IMR-90 (cell line): ENCODE data around the gene SH3RF2. TPM values are rescaled to one million over a fixed set of nuclear protein-coding genes. Genes with fewer than 3 reads are reported as not detected.

Experiments
- ATAC-seq: fragments of 200-7000 bp; cut with Tn5 transposase; 2 replicates; pipeline ENCODE4 v1.9.1; 2020; ENCODE audit warnings: low read depth, mild to moderate bottlenecking, moderate library complexity
- BruUV-seq: library from RNA; stranded (reverse); fragments of 400-500 nt; replicated peaks from 2 replicates; lab custom pipeline; 2021; lab: Mats Ljungman, UMichigan
- CTCF ChIA-PET: fragments of 300-600 bp; formaldehyde crosslinking; extraction: SDS; loops from one replicate; lab custom pipeline; 2021; ENCODE audit warnings: antibody characterized with exemption; lab: Yijun Ruan, JAX
- POLR2A ChIA-PET: fragments of 300-600 bp; sonication (Branson Sonifier 250); formaldehyde crosslinking; loops from one replicate; lab custom pipeline; 2022; ENCODE audit warnings: antibody characterized with exemption; ENCODE audit not compliant: unreplicated experiment; lab: Charles Lee
- DNase-seq: peaks from one replicate; pipeline ENCODE4 v3.0.0; 2013
- H2AFZ ChIP-seq: replicated peaks from 2 replicates; pipeline ENCODE3; 2013; ENCODE audit warnings: low read length, mild to moderate bottlenecking; ENCODE audit not compliant: poor library complexity
- H2AK5ac ChIP-seq: 2 replicates; pipeline ENCODE4 v1.6.1; 2013; ENCODE audit warnings: low read depth, low read length, inconsistent platforms
- H2AK9ac ChIP-seq: replicated peaks from 2 replicates; pipeline ENCODE3; 2013; ENCODE audit warnings: mild to moderate bottlenecking, low read depth, low read length, moderate library complexity; ENCODE audit not compliant: poor library complexity
- H2BK120ac ChIP-seq: 2 replicates; pipeline ENCODE4 v1.6.1; 2013; ENCODE audit warnings: low read depth, low read length, inconsistent platforms
- H2BK15ac ChIP-seq: 3 replicates; pipeline ENCODE4 v1.6.1; 2013; ENCODE audit warnings: low read depth, low read length, inconsistent platforms
- H2BK20ac ChIP-seq: 2 replicates; pipeline ENCODE4 v1.6.1; 2013; ENCODE audit warnings: low read depth, mild to moderate bottlenecking, inconsistent platforms, low read length, moderate library complexity
- H2BK5ac ChIP-seq: 2 replicates; pipeline ENCODE4 v1.6.1; 2013; ENCODE audit warnings: mild to moderate bottlenecking, low read depth, low read length, inconsistent platforms; ENCODE audit not compliant: poor library complexity, severe bottlenecking
- H3K14ac ChIP-seq: replicated peaks from 2 replicates; pipeline ENCODE4 v1.6.1; 2013; ENCODE audit warnings: low read depth, low read length, inconsistent platforms
- H3K18ac ChIP-seq: 2 replicates; pipeline ENCODE4 v1.6.1; 2013; ENCODE audit warnings: low read depth, low read length, control low read depth
- H3K23ac ChIP-seq: 2 replicates; pipeline ENCODE4 v1.6.1; 2013; ENCODE audit warnings: low read depth, low read length, inconsistent platforms
- H3K27ac ChIP-seq: 2 replicates; pipeline ENCODE4 v1.5.1; 2013; ENCODE audit warnings: mild to moderate bottlenecking, control low read depth, low read length; ENCODE audit not compliant: insufficient read depth
- H3K27me3 ChIP-seq: 2 replicates; pipeline ENCODE4 v1.6.1; 2013; ENCODE audit warnings: low read length; ENCODE audit not compliant: control insufficient read depth, insufficient read depth
- H3K36me3 ChIP-seq: 2 replicates; pipeline ENCODE4 v1.6.1; 2013; ENCODE audit warnings: low read length, mixed read lengths; ENCODE audit not compliant: control insufficient read depth, insufficient read depth
- H3K4ac ChIP-seq: 2 replicates; pipeline ENCODE4 v1.6.1; 2013; ENCODE audit warnings: low read depth, low read length, inconsistent platforms
- H3K4me1 ChIP-seq: 2 replicates; pipeline ENCODE4 v1.6.1; 2013; ENCODE audit warnings: low read length, mixed read lengths; ENCODE audit not compliant: control insufficient read depth, insufficient read depth
- H3K4me2 ChIP-seq: 2 replicates; pipeline ENCODE4 v1.6.1; 2013; ENCODE audit warnings: low read depth, mild to moderate bottlenecking, control low read depth, low read length, moderate library complexity
- H3K4me3 ChIP-seq: 2 replicates; pipeline ENCODE4 v1.5.1; 2013; ENCODE audit warnings: low read depth, mild to moderate bottlenecking, control low read depth, low read length, moderate library complexity; ENCODE audit not compliant: insufficient read depth
- H3K56ac ChIP-seq: 2 replicates; pipeline ENCODE4 v1.6.1; 2013; ENCODE audit warnings: low read length, inconsistent platforms; ENCODE audit not compliant: insufficient read depth; ENCODE audit errors: extremely low read depth
- H3K79me1 ChIP-seq, 2 experiments: 2 replicates each; pipeline ENCODE4 v1.6.1; 2013; ENCODE audit warnings: low read length in 2 of 2, inconsistent platforms in 1 of 2, low read depth in 1 of 2
- H3K9ac ChIP-seq: 2 replicates; pipeline ENCODE4 v1.6.1; 2013; ENCODE audit warnings: low read depth, low read length, control low read depth
- H3K9me1 ChIP-seq: 2 replicates; pipeline ENCODE4 v1.6.1; 2013; ENCODE audit warnings: low read length, inconsistent platforms; ENCODE audit not compliant: insufficient read depth
- H3K9me3 ChIP-seq: 2 replicates; pipeline ENCODE4 v1.6.1; 2013; ENCODE audit warnings: low read length; ENCODE audit not compliant: control insufficient read depth, insufficient read depth
- H4K20me1 ChIP-seq: 2 replicates; pipeline ENCODE4 v1.6.1; 2013; ENCODE audit warnings: low read length, inconsistent platforms; ENCODE audit not compliant: insufficient read depth
- H4K5ac ChIP-seq: 2 replicates; pipeline ENCODE4 v1.6.1; 2013; ENCODE audit warnings: mild to moderate bottlenecking, low read depth, low read length, control low read depth
- H4K8ac ChIP-seq, 2 experiments: 2 replicates each; pipeline ENCODE4 v1.6.1; 2013; ENCODE audit warnings: low read depth in 2 of 2, low read length in 2 of 2, control low read depth in 1 of 2, inconsistent platforms in 1 of 2
- H4K91ac ChIP-seq: 2 replicates; pipeline ENCODE4 v1.6.1; 2013; ENCODE audit warnings: low read depth, low read length, inconsistent platforms; ENCODE audit not compliant: insufficient read depth
- CTCF ChIP-seq: conservative IDR thresholded peaks from 2 replicates; pipeline ENCODE4 v1.5.1; 2012; ENCODE audit warnings: mild to moderate bottlenecking, low read depth, low read length, improper control_type of control experiment
- NFE2L2 ChIP-seq: fragments of 150-350 bp; IDR thresholded peaks from 2 replicates; pipeline ENCODE4 v1.6.1; 2016; ENCODE audit warnings: low read depth, mild to moderate bottlenecking, low read length
- RFX5 ChIP-seq: IDR thresholded peaks from 2 replicates; pipeline ENCODE4 v1.8.0; 2012; ENCODE audit warnings: low read depth, mild to moderate bottlenecking, low read length, moderate library complexity
- WGBS, 2 experiments: methylation state at CpG; one replicate each; pipeline versions ENCODE4 v1.1.5 to v1.1.7; 2013; ENCODE audit warnings: missing lambda C conversion rate in 2 of 2; ENCODE audit not compliant: insufficient read length in 1 of 2; ENCODE audit errors: extremely low coverage in 2 of 2; 5-methylcytosine and 5-hydroxymethylcytosine counted together
- dilution Hi-C: fragments of 300-500 bp; cut with HindIII; formaldehyde crosslinking; loops from one replicate; pipeline ENCODE4 v1.14.3; 2018; ENCODE audit warnings: low sequenced_read_pairs; ENCODE audit not compliant: unreplicated experiment
- in situ Hi-C: fragments of 300-500 bp; cut with MboI; formaldehyde crosslinking; loops from 3 replicates; pipeline ENCODE4 v1.14.3; 2019; ENCODE audit warnings: low sequenced_read_pairs, inconsistent platforms, mixed read lengths
- intact Hi-C: fragments of 100-400 bp; cut with micrococcal nuclease; formaldehyde crosslinking; loops from 2 replicates; pipeline ENCODE4 v1.10.0; 2022
- polyA plus RNA-seq, 3 experiments: library from polyadenylated mRNA; depleted of rRNA; stranded (reverse); fragments of >200 nt; gene quantifications; 2 replicates each; pipeline ENCODE4 v1.2.3, GENCODE V29; 2012; ENCODE audit warnings: low replicate concordance in 1 of 3
- total RNA-seq: library from RNA; depleted of rRNA; stranded (reverse); fragments of >200 nt; gene quantifications from 2 replicates; pipeline ENCODE4 v1.2.3, GENCODE V29; 2012

Gene SH3RF2
- total and polyA plus RNA-seq, 2 of the 4 experiments (the other 2 are of a cell fraction), result 1.3 to 1.7 TPM

GRCh38 chr5:146043722-146044121, 107.3 kb downstream of the SH3RF2 start:
- dilution Hi-C loops, result no loop called here
- Histone ChIP-seq H3K9me1 (peaks cover 16% of the 10 kb centered on the region), H2BK15ac (peak overlapping the region; percentile 68; the same call in 1 of the 3 replicates), H3K14ac (no peak overlapping the region), H2BK120ac (peak overlapping the region; percentile 70; the same call in 1 of the 2 replicates), H3K4me2 (no peak overlapping the region), H3K9ac (no peak overlapping the region), H2AFZ (no peak overlapping the region), H4K8ac (no peak overlapping the region; a peak in 1 of 4 replicates), H3K18ac (no peak overlapping the region), H3K9me3 (no peaks in the 10 kb centered on the region), H4K20me1 (no peaks in the 10 kb centered on the region), H3K36me3 (no peaks in the 10 kb centered on the region), H4K5ac (no peak overlapping the region), H3K56ac (no peak overlapping the region), H3K27me3 (no peaks in the 10 kb centered on the region), H2BK20ac (peak overlapping the region; percentile 93; the same call in 1 of the 2 replicates), H3K27ac (no peak overlapping the region), H2BK5ac (no peak overlapping the region), H3K23ac (no peak overlapping the region), H3K4me3 (no peak overlapping the region), H3K4ac (peak overlapping the region; percentile 33; the same call in 1 of the 2 replicates), H4K91ac (no peak overlapping the region), H3K4me1 (peaks cover 7% of the 10 kb centered on the region), H2AK5ac (no peak overlapping the region), H3K79me1 (no peaks in the 10 kb centered on the region), H2AK9ac (no peak overlapping the region)
- intact Hi-C loops, result no loop called here
- DNase-seq (no peak), ATAC-seq (no peak)
- POLR2A ChIA-PET, result no interaction called here
- BruUV-seq, result no TSS peak
- in situ Hi-C loops, result no loop called here
- WGBS, 2 experiments, result no CpG with 5 or more reads among the region's 4 CpGs
- CTCF ChIA-PET, result interaction anchor here (1.4 kb wide), 1 partner anchor 156 kb away, joined by 5 read pairs; no protein-coding TSS in a partner anchor
- TF ChIP-seq CTCF (no peak), RFX5 (no peak), NFE2L2 (no peak)
